ENCODE data around the gene PLCL2.

The PLCL2 gene

GRCh38 chr3:16917256-16917935, 32.6 kb downstream of the PLCL2 start:
- Histone ChIP-seq H3K27me3 (ENCODE audit: insufficient read depth, insufficient read length) (no peaks in the 10 kb centered on the region), H3K9ac (ENCODE audit: insufficient read length, low read depth) (no peak overlapping the region), H3K4me3 (ENCODE audit: insufficient read length, low read depth) (no peak overlapping the region), H3K4me1 (ENCODE audit: insufficient read depth, insufficient read length) (no peaks in the 10 kb centered on the region), H3K9me3 (ENCODE audit: insufficient read depth, low read length) (no peaks in the 10 kb centered on the region), H3K36me3 (ENCODE audit: insufficient read depth, insufficient read length, low read length) (no peaks in the 10 kb centered on the region)
- no peak for DNase-seq (ENCODE audit: low read depth, low spot score)
- TF ChIP-seq ZNF274 (IDR thresholded peaks at IDR 0.05; ENCODE audit: low read depth, low read length) (no peak), SUZ12 (IDR thresholded peaks at IDR 0.05; ENCODE audit: extremely low read depth, insufficient read depth, insufficient read length) (no peak), YY1 (IDR thresholded peaks at IDR 0.05; ENCODE audit: insufficient read depth, insufficient read length) (no peak)

GRCh38 chr3:16917980-16918682, 33.4 kb downstream of the PLCL2 start:
- H3K27me3 ChIP-seq (ENCODE audit: insufficient read depth, insufficient read length), result no peaks in the 10 kb centered on the region
- no peaks in the 10 kb centered on the region for H3K9me3 ChIP-seq (ENCODE audit: insufficient read depth, low read length)
- H3K4me1 ChIP-seq (ENCODE audit: insufficient read depth, insufficient read length), result peaks cover under 1% of the 10 kb centered on the region
- H3K9ac ChIP-seq (ENCODE audit: insufficient read length, low read depth), result no peak overlapping the region
- no peak for DNase-seq (ENCODE audit: low read depth, low spot score)
- H3K4me3 ChIP-seq (ENCODE audit: insufficient read length, low read depth), result no peak overlapping the region
- no peak for TF ChIP-seq SUZ12 (IDR thresholded peaks at IDR 0.05; ENCODE audit: extremely low read depth, insufficient read depth, insufficient read length)
- no peak for TF ChIP-seq ZNF274 (IDR thresholded peaks at IDR 0.05; ENCODE audit: low read depth, low read length)
- TF ChIP-seq YY1 (IDR thresholded peaks at IDR 0.05; ENCODE audit: insufficient read depth, insufficient read length), result no peak
- no peaks in the 10 kb centered on the region for H3K36me3 ChIP-seq (ENCODE audit: insufficient read depth, insufficient read length, low read length)

DNA sequence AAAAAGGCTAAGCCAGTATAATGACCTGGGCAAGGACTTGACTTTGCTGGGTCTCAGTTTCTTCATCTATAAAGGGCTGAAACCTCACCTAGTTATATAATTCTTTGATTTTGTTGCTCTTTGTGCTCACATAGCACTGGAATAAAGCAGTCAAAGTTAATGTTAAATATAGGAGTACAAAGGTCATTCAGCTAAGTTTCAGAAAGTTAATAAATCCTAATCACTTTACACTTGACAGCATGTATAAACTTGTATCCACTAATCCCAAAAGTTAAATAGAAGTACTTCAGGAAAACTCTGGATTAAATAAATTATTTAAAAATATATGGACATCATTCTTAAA, 33.9 kb downstream of the PLCL2 start:
- Histone ChIP-seq H3K36me3 (ENCODE audit: insufficient read depth, insufficient read length, low read length) (no peaks in the 10 kb centered on the region), H3K4me3 (ENCODE audit: insufficient read length, low read depth) (no peak overlapping the region), H3K4me1 (ENCODE audit: insufficient read depth, insufficient read length) (peaks cover 4% of the 10 kb centered on the region), H3K27me3 (ENCODE audit: insufficient read depth, insufficient read length) (no peaks in the 10 kb centered on the region), H3K9ac (ENCODE audit: insufficient read length, low read depth) (no peak overlapping the region), H3K9me3 (ENCODE audit: insufficient read depth, low read length) (no peaks in the 10 kb centered on the region)
- TF ChIP-seq YY1 (IDR thresholded peaks at IDR 0.05; ENCODE audit: insufficient read depth, insufficient read length) (no peak), ZNF274 (IDR thresholded peaks at IDR 0.05; ENCODE audit: low read depth, low read length) (no peak), SUZ12 (IDR thresholded peaks at IDR 0.05; ENCODE audit: extremely low read depth, insufficient read depth, insufficient read length) (no peak)
- no peak for DNase-seq (ENCODE audit: low read depth, low spot score)

GRCh38 chr3:16923112-16923511, 38.4 kb downstream of the PLCL2 start:
- Histone ChIP-seq H3K27me3 (ENCODE audit: insufficient read depth, insufficient read length) (no peaks in the 10 kb centered on the region), H3K36me3 (ENCODE audit: insufficient read depth, insufficient read length, low read length) (no peaks in the 10 kb centered on the region), H3K9ac (ENCODE audit: insufficient read length, low read depth) (no peak overlapping the region), H3K4me1 (ENCODE audit: insufficient read depth, insufficient read length) (peaks cover 4% of the 10 kb centered on the region), H3K4me3 (ENCODE audit: insufficient read length, low read depth) (no peak overlapping the region), H3K9me3 (ENCODE audit: insufficient read depth, low read length) (no peaks in the 10 kb centered on the region)
- TF ChIP-seq YY1 (IDR thresholded peaks at IDR 0.05; ENCODE audit: insufficient read depth, insufficient read length) (no peak), ZNF274 (IDR thresholded peaks at IDR 0.05; ENCODE audit: low read depth, low read length) (no peak), SUZ12 (IDR thresholded peaks at IDR 0.05; ENCODE audit: extremely low read depth, insufficient read depth, insufficient read length) (no peak)
- DNase-seq (ENCODE audit: low read depth, low spot score), result no peak

DNA sequence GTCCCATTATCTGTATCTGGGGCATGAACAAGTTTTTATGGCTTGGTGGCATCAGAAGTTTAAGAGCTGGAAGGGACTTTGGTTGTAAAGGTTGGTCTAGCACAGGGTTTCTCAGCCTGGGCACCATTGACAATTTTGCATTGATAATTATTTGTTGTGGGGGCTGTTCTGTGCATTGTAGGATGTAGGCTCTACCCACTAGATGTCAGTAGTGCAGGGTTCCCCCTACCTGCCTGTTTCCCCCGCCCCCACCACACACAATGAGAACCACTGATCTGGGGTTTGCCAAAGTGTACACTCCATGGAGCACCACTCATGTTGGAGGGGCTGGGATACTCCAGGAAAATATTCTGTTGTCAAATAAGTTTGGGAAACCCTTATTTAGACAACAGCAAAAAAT, 42.7 kb downstream of the PLCL2 start:
- TF ChIP-seq ZNF274 (IDR thresholded peaks at IDR 0.05; ENCODE audit: low read depth, low read length) (no peak), YY1 (IDR thresholded peaks at IDR 0.05; ENCODE audit: insufficient read depth, insufficient read length) (no peak), SUZ12 (IDR thresholded peaks at IDR 0.05; ENCODE audit: extremely low read depth, insufficient read depth, insufficient read length) (no peak)
- no peak overlapping the region for H3K4me3 ChIP-seq (ENCODE audit: insufficient read length, low read depth)
- no peaks in the 10 kb centered on the region for H3K36me3 ChIP-seq (ENCODE audit: insufficient read depth, insufficient read length, low read length)
- no peaks in the 10 kb centered on the region for H3K27me3 ChIP-seq (ENCODE audit: insufficient read depth, insufficient read length)
- no peak for DNase-seq (ENCODE audit: low read depth, low spot score)
- H3K9ac ChIP-seq (ENCODE audit: insufficient read length, low read depth), result no peak overlapping the region
- peaks cover 4% of the 10 kb centered on the region for H3K4me1 ChIP-seq (ENCODE audit: insufficient read depth, insufficient read length)
- no peaks in the 10 kb centered on the region for H3K9me3 ChIP-seq (ENCODE audit: insufficient read depth, low read length)

DNA sequence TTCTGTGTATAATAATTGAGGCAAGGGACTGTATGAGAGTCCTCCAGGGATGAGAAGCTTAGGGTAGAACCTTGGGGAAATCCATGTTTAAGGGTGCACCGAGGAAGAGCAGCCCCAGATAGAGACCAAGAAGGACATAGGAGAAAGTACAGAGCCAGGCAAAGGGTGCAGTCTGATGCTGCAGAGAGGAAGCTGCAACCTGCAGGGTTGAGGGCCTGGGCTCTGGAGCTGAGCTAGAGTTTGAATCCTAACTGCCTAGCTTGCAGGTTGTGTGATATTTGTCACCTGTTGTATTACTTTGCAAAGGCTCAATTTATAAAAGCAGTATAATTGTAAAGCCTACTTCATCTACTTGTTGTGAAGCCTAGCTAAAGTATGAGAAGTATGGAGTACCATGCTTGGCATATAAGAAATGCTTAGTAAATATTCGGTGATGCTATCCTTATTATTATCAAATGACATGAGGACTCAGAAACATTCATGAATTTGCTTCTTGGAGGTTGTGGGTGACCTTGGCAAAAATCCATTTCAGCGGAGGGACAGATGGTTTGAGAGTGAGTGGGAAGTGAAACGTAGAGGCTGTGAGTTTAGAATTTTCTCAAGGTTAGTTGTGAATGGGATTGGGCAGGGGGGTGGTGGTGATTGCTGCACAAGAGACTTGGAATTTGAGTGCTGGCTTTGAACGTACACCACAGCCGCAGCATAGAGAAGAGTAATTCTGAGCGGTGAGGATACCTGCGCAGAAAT, 43.8 kb downstream of the PLCL2 start:
- Histone ChIP-seq H3K4me3 (ENCODE audit: insufficient read length, low read depth) (no peak overlapping the region), H3K4me1 (ENCODE audit: insufficient read depth, insufficient read length) (no peaks in the 10 kb centered on the region), H3K27me3 (ENCODE audit: insufficient read depth, insufficient read length) (no peaks in the 10 kb centered on the region), H3K36me3 (ENCODE audit: insufficient read depth, insufficient read length, low read length) (no peaks in the 10 kb centered on the region), H3K9ac (ENCODE audit: insufficient read length, low read depth) (no peak overlapping the region), H3K9me3 (ENCODE audit: insufficient read depth, low read length) (no peaks in the 10 kb centered on the region)
- no peak for TF ChIP-seq ZNF274 (IDR thresholded peaks at IDR 0.05; ENCODE audit: low read depth, low read length)
- TF ChIP-seq SUZ12 (IDR thresholded peaks at IDR 0.05; ENCODE audit: extremely low read depth, insufficient read depth, insufficient read length), result no peak
- no peak for TF ChIP-seq YY1 (IDR thresholded peaks at IDR 0.05; ENCODE audit: insufficient read depth, insufficient read length)
- no peak for DNase-seq (ENCODE audit: low read depth, low spot score)

GRCh38 chr3:16929311-16929710, 44.6 kb downstream of the PLCL2 start:
- TF ChIP-seq YY1 (IDR thresholded peaks at IDR 0.05; ENCODE audit: insufficient read depth, insufficient read length) (no peak), ZNF274 (IDR thresholded peaks at IDR 0.05; ENCODE audit: low read depth, low read length) (no peak), SUZ12 (IDR thresholded peaks at IDR 0.05; ENCODE audit: extremely low read depth, insufficient read depth, insufficient read length) (no peak)
- no peaks in the 10 kb centered on the region for H3K9me3 ChIP-seq (ENCODE audit: insufficient read depth, low read length)
- H3K4me1 ChIP-seq (ENCODE audit: insufficient read depth, insufficient read length), result no peaks in the 10 kb centered on the region
- no peaks in the 10 kb centered on the region for H3K36me3 ChIP-seq (ENCODE audit: insufficient read depth, insufficient read length, low read length)
- DNase-seq (ENCODE audit: low read depth, low spot score), result no peak
- H3K9ac ChIP-seq (ENCODE audit: insufficient read length, low read depth), result no peak overlapping the region
- no peak overlapping the region for H3K4me3 ChIP-seq (ENCODE audit: insufficient read length, low read depth)
- no peaks in the 10 kb centered on the region for H3K27me3 ChIP-seq (ENCODE audit: insufficient read depth, insufficient read length)
